SK-N-DZ (cell line): ENCODE results near the gene YAP1.
A peak's percentile ranks its signal among the peaks of the same experiment; 100 is the strongest.
"Not testable (repeated sequence)": the region's sequence is repeated elsewhere in the genome, so short reads cannot be mapped to it uniquely, and the experiment has no call there.

ENCODE experiments used
- DNase-seq: peaks from one replicate; pipeline ENCODE4 v3.0.0-alpha.2; 2015; ENCODE audit warnings: low spot score

YAP1 gene

DNA sequence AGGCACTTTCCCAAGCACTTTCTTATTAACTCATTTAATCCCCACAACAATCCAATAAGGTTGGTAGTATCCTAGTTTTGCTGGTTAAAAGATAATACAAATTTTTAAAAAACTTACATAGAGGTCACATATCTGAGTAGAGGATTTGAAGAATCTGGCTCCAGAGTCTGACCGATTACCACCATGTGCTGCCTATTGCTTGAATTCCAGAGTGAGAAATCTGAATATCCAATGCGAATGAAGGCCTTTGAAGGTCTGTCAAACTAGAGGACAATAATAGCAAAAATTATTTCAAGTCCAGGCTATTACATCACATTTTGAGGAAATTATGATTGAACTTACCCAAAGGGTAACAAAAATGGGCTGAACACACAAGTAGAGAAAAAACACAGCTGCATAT lies 129.2 kb downstream of the YAP1 start:
- no peak for DNase-seq

DNA sequence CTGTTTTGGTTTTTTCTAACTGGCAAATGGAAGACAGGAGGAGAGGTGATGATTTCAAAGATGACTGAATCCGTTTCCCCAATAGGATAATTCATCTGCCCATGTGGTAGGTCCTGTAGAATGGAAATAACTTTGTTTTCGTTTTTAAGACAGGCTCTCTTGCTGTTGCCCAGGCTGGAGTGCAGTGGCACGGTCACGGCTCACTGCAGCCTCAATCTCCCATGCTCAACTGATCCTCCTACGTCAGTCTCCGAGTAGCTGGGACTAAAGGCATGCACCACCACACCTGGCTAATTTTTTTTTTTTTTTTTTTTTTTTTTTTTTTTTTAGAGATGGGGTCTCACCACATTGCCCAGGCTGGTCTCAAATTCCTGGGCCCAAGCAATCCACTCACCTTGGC lies 129.7 kb downstream of the YAP1 start:
- DNase-seq = no peak

DNA sequence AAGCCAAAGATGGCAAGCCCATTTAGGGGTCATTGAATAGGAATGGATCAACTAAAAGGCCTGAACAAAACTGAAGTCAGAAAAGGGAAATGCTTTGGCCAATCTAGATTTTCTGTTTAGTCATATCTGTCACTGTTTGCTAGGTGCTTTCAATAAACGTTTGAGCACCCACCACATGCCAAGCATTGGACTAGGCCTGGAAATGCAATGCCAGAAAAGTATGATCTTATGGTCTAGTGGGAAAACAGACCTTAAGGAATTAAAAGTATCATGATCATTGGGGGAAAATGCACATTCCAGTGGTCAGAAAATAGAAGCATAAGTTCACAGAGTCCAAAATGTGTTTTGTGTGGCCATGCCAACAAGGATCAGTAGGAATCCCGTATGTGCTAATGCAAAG lies 130.3 kb downstream of the YAP1 start:
- no peak for DNase-seq

DNA sequence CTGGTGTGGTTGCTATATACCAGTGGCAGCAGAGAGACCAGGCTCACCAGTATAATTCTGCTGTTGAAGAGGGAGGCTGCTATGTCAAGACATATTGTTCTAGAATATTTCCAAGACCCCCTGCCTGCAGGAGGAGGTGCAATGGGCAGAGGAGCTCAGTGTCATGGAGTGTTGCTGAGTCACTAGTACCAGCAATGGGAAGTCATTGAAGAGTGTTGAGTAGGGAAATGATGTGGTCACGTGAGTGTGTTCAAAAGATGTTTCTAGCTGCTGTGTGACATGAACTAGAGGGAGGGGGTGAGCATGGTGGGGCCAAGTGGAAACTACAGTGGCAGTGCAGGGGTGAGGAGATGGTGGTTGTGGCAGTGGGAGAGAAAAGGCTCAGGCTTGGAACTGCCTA lies 130.8 kb downstream of the YAP1 start:
- DNase-seq = no peak

DNA sequence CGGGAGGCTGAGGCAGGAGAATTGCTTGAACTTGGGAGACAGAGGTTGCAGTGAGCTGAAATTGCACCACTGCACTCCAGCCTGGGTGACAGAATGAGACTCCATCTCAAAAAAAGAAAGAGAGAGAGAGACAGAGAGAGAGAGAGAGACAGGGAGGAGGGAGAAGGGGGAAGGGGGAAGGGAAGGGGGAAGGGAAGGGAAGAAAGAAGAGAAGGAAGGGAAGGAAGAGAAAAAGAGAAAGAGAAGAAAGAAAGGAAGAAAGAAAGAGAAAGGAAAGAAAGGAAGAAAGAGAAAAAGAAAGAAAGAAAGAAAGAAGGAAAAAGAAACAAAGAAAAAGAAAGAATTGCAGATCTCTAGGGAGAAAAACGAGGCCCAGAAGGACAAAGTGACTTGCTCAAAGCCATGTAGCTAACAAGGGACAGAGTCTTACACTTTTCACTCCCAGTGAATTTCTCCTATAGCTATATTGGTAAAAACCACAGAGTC lies 133.2 kb downstream of the YAP1 start:
- DNase-seq = no peak

DNA sequence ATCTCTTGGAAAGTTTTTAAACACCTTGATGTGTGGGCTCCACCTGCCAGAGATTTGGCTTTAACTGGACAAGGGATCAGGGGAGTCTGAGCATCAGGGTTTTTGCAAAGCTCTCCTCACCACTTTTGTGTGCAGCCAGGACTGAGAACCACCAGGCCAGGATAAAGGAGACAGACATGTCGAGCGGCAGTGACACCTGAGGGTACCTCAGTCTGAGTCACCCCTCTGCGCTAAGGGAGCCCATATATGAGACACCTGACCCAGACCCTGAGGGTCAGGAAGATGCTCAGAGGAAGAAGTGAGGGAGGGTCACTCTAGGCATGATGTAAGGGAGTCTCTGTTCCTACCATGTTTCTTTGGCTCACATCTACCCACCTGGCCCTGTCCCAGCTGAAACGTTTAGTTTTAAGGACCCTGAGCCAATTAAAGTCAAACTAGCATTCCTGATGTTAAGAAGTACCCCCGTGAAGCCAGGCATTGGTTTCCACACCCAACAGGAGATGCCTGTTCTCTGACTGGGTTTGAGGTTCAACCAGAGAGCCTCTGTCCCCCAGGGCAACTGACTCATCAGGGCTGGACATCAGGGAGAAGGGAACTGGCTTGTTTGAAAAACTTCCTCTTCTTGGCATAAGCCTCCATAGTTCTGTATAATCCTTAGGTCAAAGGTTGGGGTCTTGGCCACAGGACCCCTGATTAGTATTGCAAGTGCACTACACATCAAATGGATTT lies 134.6 kb downstream of the YAP1 start:
- DNase-seq = no peak

DNA sequence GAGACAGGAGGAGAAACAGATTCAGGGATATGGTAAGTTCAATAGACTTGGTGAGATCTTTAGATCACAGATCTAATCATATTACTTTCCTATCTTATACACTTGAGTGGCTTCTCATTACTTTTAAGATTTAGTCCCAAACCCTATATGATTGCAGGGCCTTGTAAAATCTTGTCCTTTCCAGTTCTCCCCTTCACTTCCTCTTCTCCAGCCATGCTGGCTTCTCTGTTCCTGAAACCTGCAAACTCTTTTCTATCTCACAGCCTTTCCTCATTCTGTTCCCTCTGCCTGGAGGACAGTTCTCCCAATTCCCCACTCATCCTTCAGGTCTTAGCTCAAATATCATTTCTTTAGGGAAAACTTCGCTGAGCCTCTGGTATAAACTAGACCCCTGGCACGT lies 141.2 kb downstream of the YAP1 start:
- no peak for DNase-seq

DNA sequence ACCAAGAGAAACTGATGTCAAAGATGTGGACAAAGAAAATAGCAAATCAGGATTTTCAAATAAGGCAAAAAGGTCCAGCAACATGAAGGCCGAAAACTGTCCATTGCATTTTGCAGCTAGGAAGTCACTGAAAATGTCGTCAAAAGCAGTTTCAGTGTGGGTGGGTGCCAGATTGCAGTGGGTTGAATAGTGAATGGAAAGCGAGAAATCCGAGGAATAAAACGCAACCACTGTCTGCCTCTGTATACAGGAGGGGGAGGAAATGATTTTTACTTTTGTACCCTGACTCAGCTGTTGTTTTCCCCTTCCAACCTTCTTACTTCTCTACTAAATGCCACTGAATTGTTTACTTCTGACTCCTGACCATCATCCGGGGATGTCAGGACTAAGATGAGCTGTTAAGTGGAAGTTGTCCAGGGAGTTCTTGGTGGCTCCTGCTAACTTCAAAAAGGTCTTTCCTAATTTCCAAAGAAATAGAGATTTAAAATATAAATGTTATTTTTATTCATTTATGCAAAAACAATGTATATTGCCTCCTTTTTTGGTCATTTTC lies 142.2 kb downstream of the YAP1 start:
- DNase-seq = no peak

DNA sequence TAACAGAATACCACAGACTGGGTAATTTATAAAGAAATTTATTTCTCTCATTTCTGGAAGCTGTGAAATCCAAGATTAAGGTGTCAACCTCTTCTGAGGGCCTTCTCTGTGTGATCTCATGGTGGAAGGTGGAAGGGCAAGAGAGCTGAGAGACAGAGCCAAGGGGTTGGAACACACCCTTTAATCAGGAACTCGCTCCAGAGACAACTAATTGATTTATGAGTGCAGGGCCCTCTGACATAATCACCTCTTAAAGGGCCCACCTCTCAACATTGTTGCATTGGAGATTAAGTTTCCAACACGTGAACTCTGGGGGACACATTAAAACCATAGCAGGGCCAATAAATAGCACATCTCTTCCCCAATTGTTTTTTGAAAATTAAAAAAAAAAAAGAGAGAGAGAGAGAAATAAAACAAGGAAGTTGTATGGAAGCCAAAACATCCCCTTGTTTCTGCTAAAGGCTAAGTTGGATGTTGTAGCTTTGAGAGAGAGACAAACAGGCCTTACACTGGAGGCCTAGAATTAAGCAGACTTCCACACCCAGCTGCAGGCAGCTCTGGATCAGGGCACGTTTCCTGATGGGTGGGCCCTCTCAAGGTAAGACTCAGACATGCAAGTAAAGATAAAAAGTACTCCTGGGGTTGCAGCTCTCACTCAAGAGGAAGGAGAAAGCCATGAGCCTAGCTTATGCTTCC lies 142.9 kb downstream of the YAP1 start:
- DNase-seq = no peak

DNA sequence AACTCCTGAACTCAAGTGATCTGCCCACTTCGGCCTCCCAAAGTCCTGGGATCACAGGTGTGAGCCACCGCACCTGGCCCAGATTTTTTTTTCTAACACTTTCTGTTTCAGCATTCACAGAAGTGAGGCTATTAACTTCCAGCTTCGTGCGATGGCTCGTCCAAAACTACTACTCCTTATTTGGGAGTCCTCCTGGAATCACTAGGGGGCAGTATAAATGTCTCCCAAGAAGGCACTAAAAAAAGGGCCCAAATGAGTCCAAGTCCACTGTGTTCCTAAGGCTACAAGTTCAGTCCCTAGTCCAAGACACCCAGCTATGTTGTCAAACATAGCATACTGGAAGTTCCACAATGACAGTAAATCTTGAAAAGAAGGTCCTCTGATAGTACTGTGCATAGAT lies 143.8 kb downstream of the YAP1 start:
- no peak for DNase-seq

DNA sequence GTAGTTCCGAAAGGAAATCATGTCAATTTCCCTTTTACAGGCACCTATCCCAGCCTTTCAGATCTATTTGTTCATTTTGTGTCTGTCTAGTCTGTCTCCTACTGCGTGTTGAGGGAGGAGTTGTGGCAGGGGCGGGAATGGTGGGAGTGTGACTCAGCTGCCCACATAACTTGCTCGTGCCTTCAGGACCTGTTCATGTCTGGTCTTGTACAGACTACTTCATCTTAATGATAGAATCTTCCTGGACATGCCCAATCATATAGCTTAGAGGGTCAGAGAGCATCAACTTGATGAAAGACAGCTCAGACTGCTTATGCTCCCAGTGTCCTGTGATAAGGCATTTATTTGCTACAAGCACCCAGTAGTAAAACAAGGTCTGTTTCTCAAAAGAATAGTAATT lies 146.0 kb downstream of the YAP1 start:
- DNase-seq = peak; percentile 21

DNA sequence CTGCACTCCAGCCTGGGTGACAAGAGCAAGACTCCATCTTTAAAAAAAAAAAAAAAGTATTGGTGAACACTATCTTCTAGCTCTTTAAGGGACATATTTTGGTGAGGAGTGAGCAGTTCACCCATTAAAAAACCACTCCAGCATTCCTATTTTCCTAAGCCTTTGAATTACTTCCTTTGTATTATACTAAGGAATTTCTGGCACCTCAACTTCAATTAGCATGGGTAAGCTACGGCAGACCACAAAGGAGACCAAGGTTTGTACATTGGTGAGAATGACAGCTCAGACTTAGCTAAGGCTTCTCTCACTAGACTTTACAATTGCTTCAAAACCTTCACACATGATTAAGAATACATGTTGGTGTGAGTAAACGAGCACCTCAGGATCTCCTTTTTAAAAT lies 150.0 kb downstream of the YAP1 start:
- DNase-seq = no peak

DNA sequence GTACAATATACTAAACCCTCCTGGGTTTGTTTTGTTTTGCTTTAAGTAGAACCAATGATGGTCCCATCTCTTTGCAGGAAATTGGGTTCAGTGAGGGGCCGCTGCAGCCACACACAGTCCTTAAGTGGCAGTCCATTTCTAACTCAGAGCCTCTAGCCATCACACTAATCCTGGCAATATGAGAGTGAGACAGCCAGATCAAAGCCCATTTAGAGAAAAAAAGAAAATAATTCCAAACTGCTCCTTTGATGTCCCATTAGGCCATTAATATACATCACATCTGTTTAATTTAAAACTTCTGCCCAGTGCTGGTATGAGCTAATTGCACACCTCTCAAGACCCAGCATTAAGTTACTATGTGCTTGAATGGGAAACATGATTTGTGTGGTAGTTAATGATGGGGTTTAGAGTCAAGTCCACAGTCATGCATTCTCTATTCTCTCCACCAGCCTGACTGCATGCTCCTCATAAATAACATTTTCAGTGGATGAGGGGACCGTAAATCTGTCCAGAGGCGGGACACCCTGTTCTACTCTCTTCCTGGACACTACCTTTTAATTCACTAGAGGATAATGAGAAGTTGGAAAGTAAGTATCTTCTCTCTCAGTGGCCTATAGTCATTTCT lies 153.2 kb downstream of the YAP1 start:
- DNase-seq = no peak

DNA sequence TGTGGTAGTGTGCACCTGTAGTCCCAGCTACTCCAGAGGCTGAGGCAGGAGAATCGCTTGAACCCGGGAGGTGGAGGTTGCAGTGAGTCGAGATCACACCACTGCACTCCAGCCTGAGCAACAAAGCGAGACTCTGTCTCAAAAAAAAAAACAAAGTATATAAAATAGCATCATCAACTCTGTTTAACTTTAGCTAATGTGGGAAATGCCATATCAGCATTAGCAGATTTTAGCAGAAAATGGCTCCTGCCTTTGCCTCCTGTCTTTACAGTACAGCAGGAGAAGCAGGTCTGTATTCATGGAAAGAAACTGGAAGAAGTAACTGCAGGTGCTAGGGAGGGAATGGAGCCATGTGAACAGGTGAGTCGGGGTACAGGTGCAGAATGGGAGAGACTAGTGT lies 154.5 kb downstream of the YAP1 start:
- not testable (repeated sequence) for DNase-seq

DNA sequence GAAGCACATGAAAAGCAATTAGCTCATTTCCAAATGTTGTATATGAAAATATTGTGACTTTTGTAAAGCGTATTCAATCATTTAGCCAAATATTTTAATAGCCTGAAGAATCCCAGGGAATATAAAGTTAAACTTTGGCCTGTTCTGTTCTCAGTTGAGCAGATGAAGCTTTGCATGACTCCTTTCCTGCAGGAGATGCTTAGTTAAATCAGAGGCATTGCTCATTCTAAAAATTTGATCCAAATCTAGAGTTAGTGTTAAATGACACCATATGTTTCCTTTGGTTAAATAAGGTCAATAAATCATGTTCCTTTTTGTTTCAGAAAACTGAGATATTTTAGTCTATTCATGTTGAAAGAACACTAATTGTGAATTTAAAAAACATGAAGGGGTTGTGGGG lies 155.9 kb downstream of the YAP1 start:
- no peak for DNase-seq

DNA sequence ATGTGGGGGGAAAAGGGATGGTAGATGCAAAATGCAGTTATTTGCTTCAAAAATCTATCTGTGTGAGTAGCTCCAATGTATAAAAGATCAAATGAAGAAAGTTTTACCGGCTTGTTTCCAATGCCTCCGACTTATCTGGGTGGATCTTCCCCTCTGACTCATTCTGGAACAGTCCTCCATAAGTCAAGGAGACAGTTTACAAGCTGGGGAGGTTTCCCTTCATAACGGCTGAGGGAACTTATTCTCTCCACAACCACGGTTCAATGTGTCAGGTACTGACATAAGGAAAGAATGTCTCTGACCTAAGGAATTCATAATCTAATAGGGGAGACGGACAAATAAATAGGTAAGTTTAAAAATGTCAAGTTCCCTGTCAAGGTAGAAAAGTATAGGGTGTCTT lies 157.4 kb downstream of the YAP1 start:
- no peak for DNase-seq

DNA sequence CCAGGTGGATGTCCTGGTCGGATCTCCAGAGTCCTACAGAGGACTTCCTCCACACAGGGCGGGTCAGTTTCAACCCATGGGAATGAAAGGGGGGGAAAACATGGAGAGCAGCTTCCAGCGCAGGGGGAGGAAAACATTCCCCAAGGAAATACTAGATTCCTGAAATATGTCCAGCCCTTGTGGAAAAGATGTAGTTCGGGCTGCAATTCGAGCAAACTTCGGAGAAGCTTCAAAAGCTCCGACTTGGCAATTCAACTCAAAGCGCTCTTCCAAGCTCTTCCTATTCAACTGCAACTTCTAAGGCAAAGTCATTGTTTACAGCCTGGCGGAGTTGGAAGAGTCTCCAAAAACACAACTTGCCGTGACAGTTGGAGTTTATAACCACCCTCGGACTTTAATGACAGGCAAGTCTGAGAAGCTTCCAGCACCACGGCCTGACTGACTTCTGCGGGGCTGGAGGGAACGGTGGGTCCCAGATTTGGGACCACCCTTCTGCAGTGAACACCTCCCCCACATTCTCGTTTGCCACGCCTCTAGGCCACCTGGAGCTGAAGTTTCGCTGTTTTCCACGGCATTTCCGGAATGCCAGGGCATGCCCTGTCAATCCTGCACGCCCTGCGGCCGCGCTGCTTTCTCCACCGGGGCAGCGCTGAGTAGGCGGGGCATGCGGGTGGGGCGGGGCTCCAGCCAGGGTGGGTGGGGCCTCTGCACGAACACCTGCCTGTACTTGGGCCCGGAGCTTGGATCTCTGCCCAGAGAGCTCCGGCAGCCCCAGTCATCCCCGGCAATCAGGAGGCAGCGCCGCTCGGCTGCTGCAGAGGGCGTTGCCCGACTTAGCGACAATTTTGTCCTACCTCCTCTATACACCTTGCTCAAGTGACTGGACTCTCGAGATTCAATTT lies 158.1 kb downstream of the YAP1 start:
- peak; percentile 17 for DNase-seq

DNA sequence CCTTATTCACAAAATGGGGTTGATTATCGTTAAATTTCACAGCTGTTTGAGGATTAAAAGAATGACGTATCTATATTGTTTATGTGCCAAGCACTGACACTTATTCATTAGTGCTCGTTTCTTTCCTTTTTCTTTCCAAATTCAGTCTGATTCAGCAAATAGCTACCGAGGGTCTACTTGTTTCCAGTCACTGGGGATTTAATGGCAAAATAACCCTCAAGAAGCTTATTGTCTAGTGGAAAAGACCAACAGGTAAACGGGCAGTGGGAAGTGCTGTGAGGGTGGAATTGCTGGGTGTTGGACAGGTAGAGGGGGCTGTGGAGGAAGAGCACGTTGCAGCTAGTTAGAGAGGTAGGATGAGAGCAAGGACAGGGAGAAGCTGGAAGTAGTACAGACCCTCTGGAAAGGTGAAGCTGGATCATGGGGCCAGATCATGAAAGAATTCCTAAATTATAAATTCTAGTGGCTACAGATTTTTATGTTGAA lies 158.8 kb downstream of the YAP1 start:
- no peak for DNase-seq

DNA sequence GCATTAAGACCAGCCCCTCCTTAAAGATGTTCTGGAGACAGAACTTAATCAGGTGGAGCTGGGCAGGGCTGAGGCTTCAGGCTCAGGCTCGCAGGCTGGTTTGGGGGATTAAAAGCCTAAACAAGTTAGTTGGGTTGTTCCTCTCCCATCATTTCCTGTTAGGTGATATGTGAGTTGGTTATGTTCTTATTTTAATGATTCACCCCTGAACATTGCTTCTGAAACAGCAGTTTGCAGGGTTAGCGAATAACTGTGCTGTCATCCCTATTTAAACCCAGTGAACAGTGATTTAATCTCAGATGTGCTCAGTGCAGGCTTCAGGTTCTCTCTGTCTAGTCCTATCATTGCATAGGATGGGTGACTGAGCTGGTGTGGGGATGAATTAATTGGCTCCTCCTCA lies 159.7 kb downstream of the YAP1 start:
- DNase-seq = no peak

DNA sequence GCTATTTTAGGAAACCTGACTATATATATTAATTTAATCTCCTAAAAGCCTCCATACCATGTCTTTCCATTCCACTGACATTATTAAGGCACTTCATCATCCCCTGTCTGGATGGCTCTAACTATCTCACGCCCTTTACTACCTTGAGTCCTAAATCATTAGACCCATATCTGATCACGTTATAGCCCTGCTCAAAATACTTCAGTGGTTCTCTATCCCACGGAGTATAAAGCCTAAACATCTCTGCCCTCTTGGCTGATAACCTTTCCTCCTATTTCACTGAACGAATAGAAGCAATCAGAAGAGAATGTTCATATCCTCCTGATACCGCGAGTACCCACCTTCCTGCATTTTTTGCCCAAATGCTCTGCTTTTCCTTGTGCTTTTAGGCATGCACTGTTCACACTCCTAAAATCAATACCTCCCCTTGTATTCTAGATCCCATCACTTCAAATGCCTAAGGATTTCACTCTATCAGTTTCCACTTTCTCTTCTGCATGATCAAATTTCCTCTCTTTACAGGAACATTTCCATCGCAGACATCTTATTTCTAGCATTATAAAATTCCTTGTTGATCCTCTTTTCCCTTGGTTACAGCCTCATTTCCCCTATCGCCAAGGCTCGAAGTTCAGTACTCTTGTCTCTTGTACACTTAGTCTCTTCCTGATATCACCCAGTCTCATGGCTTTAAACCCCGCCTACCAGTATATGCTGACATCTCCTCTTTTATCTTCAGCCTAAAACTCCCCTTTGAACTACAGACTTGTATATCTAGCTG lies 162.0 kb downstream of the YAP1 start:
- DNase-seq = no peak

DNA sequence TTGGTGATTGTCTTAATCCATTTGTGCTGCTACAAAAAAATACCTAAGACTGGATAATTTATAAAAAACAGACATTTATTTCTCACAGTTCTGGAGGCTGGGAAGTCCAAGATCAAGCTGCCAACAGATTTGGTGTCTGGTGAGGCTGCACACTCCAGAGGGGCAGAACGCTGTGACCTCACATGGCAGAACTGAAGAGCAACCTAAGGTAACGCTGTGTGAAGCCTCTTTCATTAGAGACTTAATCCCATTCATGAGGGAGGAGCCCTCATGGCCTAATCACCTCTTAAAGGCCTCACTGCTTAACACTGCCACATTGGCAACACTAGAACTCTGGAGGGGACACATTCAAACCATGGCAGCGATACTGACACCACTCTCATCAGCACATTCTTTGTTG lies 164.4 kb downstream of the YAP1 start:
- no peak for DNase-seq
